ENCODE data around the gene TBPL1. TPM values are rescaled to one million over a fixed set of nuclear protein-coding genes. Genes with fewer than 3 reads are reported as not detected.

TBPL1 gene
- total and polyA plus RNA-seq, 9 of the 15 experiments (the other 6 are each of a cell fraction or from before 2014, with no cell fraction given) = 78.1 to 152 (median 107) TPM

GRCh38 chr6:133973109-133973971 is 20.3 kb downstream of the TBPL1 start (continued):
- TF ChIP-seq REST (IDR thresholded peaks at IDR 0.05; ENCODE audit: borderline replicate concordance) = peak; percentile 67
- no peak for TF ChIP-seq REST (CRISPR knock-in tag; IDR thresholded peaks at IDR 0.05; ENCODE audit: low read depth)
- TF ChIP-seq, protein P1, sequence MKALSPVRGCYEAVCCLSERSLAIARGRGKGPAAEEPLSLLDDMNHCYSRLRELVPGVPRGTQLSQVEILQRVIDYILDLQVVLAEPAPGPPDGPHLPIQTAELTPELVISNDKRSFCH (CRISPR knock-in tag; IDR thresholded peaks at IDR 0.05) = no peak
- TF ChIP-seq, protein P1 (tag; IDR thresholded peaks at IDR 0.05) = no peak
- TF ChIP-seq NBN (IDR thresholded peaks at IDR 0.05; ENCODE audit: low read depth) = 0 out of 2 replicates have a peak, but pooled peaks have one; percentile 31
- TF ChIP-seq SRSF9 (IDR thresholded peaks at IDR 0.05; ENCODE audit: borderline replicate concordance, low read depth, low read length) = no peak

Data from K562 (cell line).